ENCODE data around the gene AFAP1L2. TPM values are rescaled to one million over a fixed set of nuclear protein-coding genes. Genes with fewer than 3 reads are reported as not detected.

AFAP1L2 gene
- total and polyA plus RNA-seq, 9 of the 15 experiments (the other 6 are each of a cell fraction or from before 2014, with no cell fraction given) = 0.07 TPM; not detected in 8

GRCh38 chr10:114356751-114357514, 47.4 kb downstream of the AFAP1L2 start:
- no peak for FAIRE-seq
- Histone ChIP-seq H3K36me3 (ENCODE audit: control insufficient read depth, insufficient read depth, low read length) (no peaks in the 10 kb centered on the region), H4K20me1 (replicated peaks; ENCODE audit: control insufficient read depth, insufficient read depth, low read length) (no peaks in the 10 kb centered on the region), H3K4me2 (ENCODE audit: insufficient read depth, low read length) (no peak overlapping the region), H2AFZ (ENCODE audit: low read depth, low read length) (no peak overlapping the region), H3K4me3 (no peak overlapping the region), H3K9ac (ENCODE audit: insufficient read depth in 1 of 2, low read depth in 2 of 2, low read length in 2 of 2) (no peak overlapping the region), H3K9me1 (ENCODE audit: control insufficient read depth, insufficient read depth, low read length) (no peaks in the 10 kb centered on the region), H3K27me3 (ENCODE audit: control insufficient read depth in 2 of 2, insufficient read depth in 2 of 2, low read length in 2 of 2) (no peaks in the 10 kb centered on the region; a peak in 1 of 5 replicates), H3K9me3 (replicated peaks; ENCODE audit: control insufficient read depth, insufficient read depth, low read depth, low read length) (no peaks in the 10 kb centered on the region), H3K79me2 (ENCODE audit: control insufficient read depth, insufficient read depth, low read length) (no peaks in the 10 kb centered on the region), H3K4me1 (replicated peaks in 1 of 2; ENCODE audit: control insufficient read depth in 2 of 2, insufficient read depth in 2 of 2, low read length in 2 of 2) (no peaks in the 10 kb centered on the region), H3K27ac (ENCODE audit: extremely low read depth, low read depth, low read length) (no peak overlapping the region)
- intact Hi-C loops (cut with micrococcal nuclease) = no loop called here
- BruUV-seq (replicated peaks) = no TSS peak
- ChIA-PET CTCF (ENCODE audit: low intra/inter-chr PET ratio) (no interaction called here), POLR2A (no interaction called here)
- in situ Hi-C loops (cut with MboI) = no loop called here
- TF ChIP-seq MNT (conservative IDR thresholded peaks at IDR 0.05) (no peak), NKRF (IDR thresholded peaks at IDR 0.05; ENCODE audit: borderline replicate concordance) (no peak), E2F5 (CRISPR knock-in tag; IDR thresholded peaks at IDR 0.05) (no peak), CHD1 (IDR thresholded peaks at IDR 0.05; ENCODE audit: low read length) (no peak)
- WGBS (ENCODE audit: insufficient coverage, low coverage, missing lambda C conversion rate) = 0% methylated on average over 3 of the region's 3 CpGs
- no peak for ATAC-seq
- DNase-seq (ENCODE audit: extremely low read depth in 1 of 4, low spot score in 3 of 4) = no peak

All from K562 (cell line).